Smooth muscle cell (in vitro differentiated cells): ENCODE results near the gene MEGF6. TPM values are rescaled to one million over a fixed set of nuclear protein-coding genes. Genes with fewer than 3 reads are reported as not detected.

Experiments
- DNase-seq: peaks from one replicate; lab custom pipeline; 2025; ENCODE audit not compliant: unreplicated experiment; lab: John Stamatoyannopoulos, UW
- H2AFZ ChIP-seq: fragments of 200-600 bp; sonication (generic); 2 replicates; pipeline ENCODE4 v1.6.0; 2016; ENCODE audit warnings: antibody characterized with exemption, low read depth, mild to moderate bottlenecking
- H3F3A ChIP-seq: fragments of 200-600 bp; sonication (generic); 2 replicates; pipeline ENCODE4 v1.6.0; 2017; ENCODE audit warnings: antibody characterized with exemption, low read depth
- H3K27ac ChIP-seq: fragments of 200-600 bp; sonication (generic); 2 replicates; pipeline ENCODE4 v1.5.1; 2016; ENCODE audit warnings: low read depth, mild to moderate bottlenecking
- H3K27me3 ChIP-seq: fragments of 200-600 bp; sonication (generic); 2 replicates; pipeline ENCODE4 v1.6.1; 2016; ENCODE audit warnings: low read depth, mild to moderate bottlenecking
- H3K36me3 ChIP-seq: fragments of 200-600 bp; sonication (generic); 2 replicates; pipeline ENCODE4 v1.5.1; 2016; ENCODE audit warnings: low read depth
- H3K4me1 ChIP-seq: fragments of 200-600 bp; sonication (generic); 2 replicates; pipeline ENCODE4 v1.5.1; 2016; ENCODE audit warnings: low read depth
- H3K4me2 ChIP-seq: fragments of 200-600 bp; sonication (generic); 2 replicates; pipeline ENCODE4 v1.6.0; 2016; ENCODE audit warnings: mild to moderate bottlenecking
- H3K4me3 ChIP-seq: fragments of 200-600 bp; sonication (generic); 2 replicates; pipeline ENCODE4 v1.5.1; 2016; ENCODE audit warnings: mild to moderate bottlenecking
- H3K79me2 ChIP-seq: fragments of 200-600 bp; sonication (generic); 2 replicates; pipeline ENCODE4 v1.6.0; 2016; ENCODE audit warnings: low read depth, mild to moderate bottlenecking
- H3K9ac ChIP-seq: fragments of 200-600 bp; sonication (generic); 2 replicates; pipeline ENCODE4 v1.6.0; 2016; ENCODE audit warnings: low read depth
- H3K9me3 ChIP-seq: fragments of 200-600 bp; sonication (generic); replicated peaks from 2 replicates; pipeline ENCODE4 v1.5.1; 2016; ENCODE audit warnings: low read depth
- H4K20me1 ChIP-seq: fragments of 200-600 bp; sonication (generic); 2 replicates; pipeline ENCODE4 v1.6.0; 2016; ENCODE audit warnings: low read depth
- CTCF ChIP-seq: fragments of 200-600 bp; sonication (generic); IDR thresholded peaks from 2 replicates; pipeline ENCODE4 v1.5.1; 2017; ENCODE audit warnings: borderline replicate concordance, mild to moderate bottlenecking, antibody characterized with exemption; ENCODE audit not compliant: insufficient read depth, poor library complexity, severe bottlenecking
- WGBS: methylation state at CpG from one replicate; pipeline ENCODE4 v1.1.7; 2016; ENCODE audit warnings: low lambda C conversion rate; 5-methylcytosine and 5-hydroxymethylcytosine counted together
- polyA plus RNA-seq: library from polyadenylated mRNA; unstranded; fragments of >200 nt; fragmentation: Nextera tagmentation; extraction: Ambion mirVana; gene quantifications from 2 replicates; pipeline ENCODE4 v1.2.1, GENCODE V29; 2016
- total RNA-seq: library from RNA; depleted of rRNA; stranded (reverse); fragments of >200 nt; gene quantifications from 2 replicates; pipeline ENCODE4 v1.2.3, GENCODE V29; 2014

The MEGF6 gene
- total and polyA plus RNA-seq, 2 experiments from 2014 or later: 6.5 to 12.8 TPM

- WGBS: 82% methylated on average over 24 of the region's 24 CpGs
These were observed 152.0 kb downstream of the MEGF6 start for GRCh38 chr1:3459051-3459908.

DNA sequence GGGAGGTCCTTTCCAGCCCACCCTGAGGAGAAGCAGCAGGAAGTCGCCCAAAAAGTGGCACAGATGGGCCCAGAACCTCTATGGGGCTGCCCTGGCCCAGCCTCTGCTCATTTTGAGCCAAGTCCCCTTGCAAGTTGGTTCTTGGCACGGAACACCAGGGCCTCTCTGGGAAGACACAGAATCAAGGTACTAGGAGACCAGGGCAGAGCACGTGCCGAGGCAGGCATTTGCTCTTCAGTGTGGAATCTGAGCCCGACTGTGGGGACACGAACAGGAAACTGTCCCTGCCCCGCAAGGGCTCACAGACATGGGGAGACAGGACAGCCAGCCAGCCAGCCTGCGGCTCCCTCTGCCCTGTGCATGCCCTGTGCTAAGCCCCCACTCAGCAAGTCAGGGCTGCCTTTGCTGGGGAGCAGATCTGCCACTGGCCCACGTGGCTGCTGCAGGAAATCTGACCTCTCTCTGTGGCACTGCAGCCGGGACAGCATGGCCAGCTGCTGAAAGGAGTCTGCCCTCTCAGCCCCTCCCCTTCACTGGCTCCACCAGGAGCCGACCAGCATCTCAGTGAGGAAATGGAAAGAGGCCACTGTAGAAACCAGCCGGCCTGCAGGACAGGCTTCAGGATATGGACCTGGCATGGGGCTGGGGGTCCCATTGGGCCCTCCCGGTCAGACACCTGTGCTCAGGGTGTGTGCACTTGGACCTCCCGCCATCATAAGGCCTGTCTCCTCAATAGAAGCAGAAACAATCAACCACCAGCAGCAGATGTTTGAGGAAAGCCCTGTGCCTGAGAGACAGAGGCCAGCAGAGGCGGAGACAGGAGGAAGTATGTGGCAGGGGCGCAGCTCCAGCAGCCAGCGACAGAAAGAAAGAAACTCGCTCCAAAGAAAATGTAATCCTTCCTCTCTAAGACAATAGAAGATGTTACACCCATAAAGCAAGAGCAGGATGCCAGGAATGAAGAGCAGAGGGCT lies 153.1 kb downstream of the MEGF6 start:
- DNase-seq: no peak
- Histone ChIP-seq H3K79me2 (no peaks in the 10 kb centered on the region), H3K27ac (no peak overlapping the region), H3K9ac (no peak overlapping the region), H3K4me3 (no peak overlapping the region), H3K27me3 (no peaks in the 10 kb centered on the region), H3K9me3 (no peaks in the 10 kb centered on the region), H3F3A (peaks cover 11% of the 10 kb centered on the region), H4K20me1 (no peaks in the 10 kb centered on the region), H2AFZ (no peak overlapping the region), H3K4me1 (peaks cover 8% of the 10 kb centered on the region), H3K4me2 (no peak overlapping the region), H3K36me3 (no peaks in the 10 kb centered on the region)
- TF ChIP-seq CTCF: no peak
- 56% methylated on average over 18 of the region's 18 CpGs for WGBS

More at GRCh38 chr1:3459051-3459908, 152.0 kb downstream of the MEGF6 start:
- Histone ChIP-seq H3K79me2 (no peaks in the 10 kb centered on the region), H3K4me3 (no peak overlapping the region), H4K20me1 (no peaks in the 10 kb centered on the region), H3K9ac (no peak overlapping the region), H3K27me3 (no peaks in the 10 kb centered on the region), H3K36me3 (no peaks in the 10 kb centered on the region), H3K27ac (peak overlapping the region; percentile 75), H3K4me1 (peaks cover 8% of the 10 kb centered on the region), H2AFZ (no peak overlapping the region), H3F3A (peaks cover 9% of the 10 kb centered on the region), H3K4me2 (no peak overlapping the region), H3K9me3 (no peaks in the 10 kb centered on the region)
- DNase-seq: no peak
- no peak for TF ChIP-seq CTCF

GRCh38 chr1:3456964-3457909 lies 154.1 kb downstream of the MEGF6 start:
- no peak for DNase-seq
- Histone ChIP-seq H3K27ac (no peak overlapping the region), H3K36me3 (no peaks in the 10 kb centered on the region), H3F3A (peaks cover 11% of the 10 kb centered on the region), H3K27me3 (no peaks in the 10 kb centered on the region), H3K4me1 (peaks cover 8% of the 10 kb centered on the region), H4K20me1 (no peaks in the 10 kb centered on the region), H3K9ac (no peak overlapping the region), H3K4me3 (no peak overlapping the region), H2AFZ (no peak overlapping the region), H3K4me2 (no peak overlapping the region), H3K9me3 (no peaks in the 10 kb centered on the region), H3K79me2 (no peaks in the 10 kb centered on the region)
- 94% methylated on average over 29 of the region's 29 CpGs for WGBS
- no peak for TF ChIP-seq CTCF
